Measurements from ENCODE around the gene RIOX2.
A peak's percentile ranks its signal among the peaks of the same experiment; 100 is the strongest.

GRCh38 chr3:97975466-97975865 lies 3.2 kb upstream of the RIOX2 start:
- TF ChIP-seq CTCF (IDR thresholded peaks at IDR 0.05; ENCODE audit: low read length) (peak; percentile 42), EZH2 (IDR thresholded peaks at IDR 0.05; ENCODE audit: borderline replicate concordance, low read length) (no peak)

All from OCI-LY1 (cell line).